GM23338 (cell line): ENCODE measurements around the gene SHISA6. TPM values are rescaled to one million over a fixed set of nuclear protein-coding genes. Genes with fewer than 3 reads are reported as not detected.

Experiments used
- ATAC-seq: fragments of 200-7000 bp; cut with Tn5 transposase; 3 replicates; pipeline ENCODE4 v1.9.1; 2020
- DNase-seq: peaks from one replicate; pipeline ENCODE4 v3.0.0-alpha.2; 2015; ENCODE audit warnings: low spot score
- H2AFZ ChIP-seq: fragments of 200-600 bp; sonication (generic); 2 replicates; pipeline ENCODE4 v1.8.0; 2016; ENCODE audit warnings: antibody characterized with exemption, mild to moderate bottlenecking, moderate library complexity
- H3F3A ChIP-seq: fragments of 200-600 bp; sonication (generic); replicated peaks from 2 replicates; pipeline ENCODE4 v1.8.0; 2017; ENCODE audit warnings: antibody characterized with exemption, mixed run types, low read depth
- H3K27ac ChIP-seq: fragments of 200-600 bp; sonication (generic); 2 replicates; pipeline ENCODE4 v1.6.1; 2016; ENCODE audit warnings: low read depth
- H3K27me3 ChIP-seq: fragments of 200-600 bp; sonication (generic); 2 replicates; pipeline ENCODE4 v1.8.0; 2016; ENCODE audit warnings: mild to moderate bottlenecking, mixed run types, moderate library complexity; ENCODE audit not compliant: insufficient read depth
- H3K36me3 ChIP-seq: fragments of 200-600 bp; sonication (generic); 2 replicates; pipeline ENCODE4 v1.8.0; 2016; ENCODE audit warnings: mild to moderate bottlenecking; ENCODE audit not compliant: insufficient read depth
- H3K4me1 ChIP-seq: fragments of 200-600 bp; sonication (generic); 2 replicates; pipeline ENCODE4 v1.8.0; 2016; ENCODE audit warnings: mild to moderate bottlenecking, moderate library complexity; ENCODE audit not compliant: insufficient read depth
- H3K4me2 ChIP-seq: fragments of 200-600 bp; sonication (generic); 2 replicates; pipeline ENCODE4 v1.7.1; 2017; ENCODE audit warnings: mixed run types
- H3K4me3 ChIP-seq: fragments of 200-600 bp; sonication (generic); 2 replicates; pipeline ENCODE4 v1.6.1; 2016; ENCODE audit warnings: mixed run types
- H3K79me2 ChIP-seq: fragments of 200-600 bp; sonication (generic); replicated peaks from 2 replicates; pipeline ENCODE4 v1.8.0; 2017; ENCODE audit warnings: mild to moderate bottlenecking; ENCODE audit not compliant: insufficient read depth
- H3K9me2 ChIP-seq: fragments of 200-600 bp; sonication (generic); 2 replicates; pipeline ENCODE4 v1.8.0; 2017; ENCODE audit not compliant: insufficient read depth
- H4K20me1 ChIP-seq: fragments of 200-600 bp; sonication (generic); replicated peaks from 2 replicates; pipeline ENCODE4 v1.8.0; 2017; ENCODE audit warnings: mild to moderate bottlenecking; ENCODE audit not compliant: insufficient read depth
- H3K27ac Mint-ChIP-seq: 2 replicates; pipeline ENCODE4 v1.8.0; 2020; ENCODE audit warnings: inconsistent platforms, mild to moderate bottlenecking, moderate library complexity, mixed read lengths
- H3K27me3 Mint-ChIP-seq: 3 replicates; pipeline ENCODE4 v1.8.0; 2022; ENCODE audit warnings: low read depth, mild to moderate bottlenecking, moderate library complexity, mixed read lengths, inconsistent platforms; ENCODE audit not compliant: insufficient read depth, poor library complexity
- H3K36me3 Mint-ChIP-seq: 3 replicates; pipeline ENCODE4 v1.8.0; 2021; ENCODE audit warnings: low read depth, mild to moderate bottlenecking, inconsistent platforms, moderate library complexity, mixed read lengths
- H3K4me1 Mint-ChIP-seq: 3 replicates; pipeline ENCODE4 v1.8.0; 2020; ENCODE audit warnings: mild to moderate bottlenecking, inconsistent platforms, mixed read lengths
- H3K4me3 Mint-ChIP-seq: 3 replicates; pipeline ENCODE4 v1.8.0; 2021; ENCODE audit warnings: moderate library complexity, mild to moderate bottlenecking, inconsistent platforms, mixed read lengths
- H3K9me3 Mint-ChIP-seq: 3 replicates; pipeline ENCODE4 v1.8.0; 2020; ENCODE audit warnings: moderate library complexity, mild to moderate bottlenecking, inconsistent platforms, mixed read lengths
- CREB1 ChIP-seq: fragments of 250-450 bp; sonication (Bioruptor Pico); IDR thresholded peaks from 2 replicates; pipeline ENCODE4 v1.5.0; 2020; ENCODE audit warnings: low read depth, mild to moderate bottlenecking, moderate library complexity
- CTCF ChIP-seq, 2 experiments: fragments of 200-600 bp in 1 of 2; sonication (generic) in 1 of 2; conservative IDR thresholded peaks; 2 replicates each; pipeline versions ENCODE4 v1.5.1 to v1.6.1; 2016 to 2017; ENCODE audit warnings: antibody characterized with exemption in 2 of 2, low read depth in 2 of 2, mild to moderate bottlenecking in 2 of 2, moderate library complexity in 1 of 2
- ETS1 ChIP-seq: IDR thresholded peaks from 2 replicates; pipeline ENCODE4 v1.6.1; 2016; ENCODE audit warnings: antibody characterized with exemption
- EZH2 ChIP-seq: fragments of 200-600 bp; sonication (generic); IDR thresholded peaks from one replicate; pipeline ENCODE4 v1.8.0; 2017; ENCODE audit warnings: antibody characterized with exemption, mild to moderate bottlenecking, low read depth; ENCODE audit not compliant: unreplicated experiment
- EZH2phosphoT487 ChIP-seq: fragments of 200-600 bp; sonication (generic); IDR thresholded peaks from one replicate; pipeline ENCODE4 v1.8.1; 2018; ENCODE audit warnings: antibody characterized with exemption; ENCODE audit not compliant: unreplicated experiment
- JUNB ChIP-seq: IDR thresholded peaks from one replicate; pipeline ENCODE4 v1.6.1; 2016; ENCODE audit warnings: antibody characterized with exemption; ENCODE audit not compliant: unreplicated experiment
- NANOG ChIP-seq: IDR thresholded peaks from 2 replicates; pipeline ENCODE4 v1.6.1; 2016; ENCODE audit warnings: antibody characterized with exemption, borderline replicate concordance
- POLR2AphosphoS5 ChIP-seq: IDR thresholded peaks from 2 replicates; pipeline ENCODE4 v1.6.1; 2016; ENCODE audit warnings: antibody characterized with exemption, low read depth
- REST ChIP-seq: IDR thresholded peaks from one replicate; pipeline ENCODE4 v1.6.1; 2018; ENCODE audit warnings: antibody characterized with exemption; ENCODE audit not compliant: unreplicated experiment
- STAT1 ChIP-seq: IDR thresholded peaks from one replicate; pipeline ENCODE4 v1.6.1; 2016; ENCODE audit warnings: antibody characterized with exemption; ENCODE audit not compliant: unreplicated experiment
- ZNF114 ChIP-seq: fragments of 250-450 bp; sonication (Bioruptor Pico); IDR thresholded peaks from 2 replicates; pipeline ENCODE4 v1.5.0; 2020; ENCODE audit warnings: mild to moderate bottlenecking, moderate library complexity
- ZNF331 ChIP-seq: fragments of 250-450 bp; sonication (Bioruptor Pico); IDR thresholded peaks from 2 replicates; pipeline ENCODE4 v1.5.0; 2020; ENCODE audit warnings: low read depth, mild to moderate bottlenecking, moderate library complexity
- ZNF462 ChIP-seq: fragments of 250-450 bp; sonication (Bioruptor Pico); IDR thresholded peaks from 2 replicates; pipeline ENCODE4 v1.5.0; 2020; ENCODE audit warnings: mild to moderate bottlenecking, moderate library complexity
- polyA plus RNA-seq: library from polyadenylated mRNA; unstranded; fragments of >200 nt; fragmentation: Nextera tagmentation; extraction: Ambion mirVana; gene quantifications from 2 replicates; pipeline ENCODE4 v1.2.1, GENCODE V29; 2016
- total RNA-seq: library from RNA; depleted of rRNA; stranded (reverse); fragments of >200 nt; shearing (Covaris generic); gene quantifications from 2 replicates; pipeline ENCODE4 v1.2.3, GENCODE V29; 2014

Gene SHISA6
- total and polyA plus RNA-seq, 2 experiments from 2014 or later = 0.52 TPM; not detected in 1

GRCh38 chr17:11486868-11487310 is 245.9 kb downstream of the SHISA6 start:
- DNase-seq (no peak), ATAC-seq (no peak)
- Histone ChIP-seq H4K20me1 (no peaks in the 10 kb centered on the region), H3K27me3 (no peaks in the 10 kb centered on the region), H3K79me2 (no peaks in the 10 kb centered on the region), H3K9me2 (no peaks in the 10 kb centered on the region), H2AFZ (no peak overlapping the region), H3K4me2 (no peak overlapping the region), H3K27ac (no peak overlapping the region), H3K36me3 (no peaks in the 10 kb centered on the region; the same call in 1 of the 2 replicates), H3K4me3 (no peak overlapping the region), H3K4me1 (no peaks in the 10 kb centered on the region), H3F3A (no peaks in the 10 kb centered on the region)
- H3K4me3 Mint-ChIP-seq = no peak overlapping the region
- H3K27ac Mint-ChIP-seq = no peak overlapping the region
- H3K4me1 Mint-ChIP-seq = no peaks in the 10 kb centered on the region
- peaks cover 48% of the 10 kb centered on the region for H3K36me3 Mint-ChIP-seq
- H3K9me3 Mint-ChIP-seq = peaks cover 100% of the 10 kb centered on the region
- H3K27me3 Mint-ChIP-seq = peaks cover 4% of the 10 kb centered on the region
- TF ChIP-seq JUNB (no peak), REST (no peak), STAT1 (no peak), ETS1 (no peak), ZNF114 (CRISPR knock-in tag) (no peak), EZH2 (no peak), EZH2phosphoT487 (no peak), POLR2AphosphoS5 (no peak), ZNF462 (CRISPR knock-in tag) (no peak), NANOG (no peak), CREB1 (CRISPR knock-in tag) (no peak), ZNF331 (CRISPR knock-in tag) (no peak), CTCF (conservative IDR thresholded peaks at IDR 0.05; ENCODE audit: low read depth in 2 of 2) (no peak)
